Common myeloid progenitor, CD34-positive (primary cell): ENCODE results near the gene FBXL4. TPM values are rescaled to one million over a fixed set of nuclear protein-coding genes. Genes with fewer than 3 reads are reported as not detected.

ENCODE experiments used
- CTCF ChIA-PET: fragments of 350-600 bp; sonication (Branson Sonifier 250); formaldehyde crosslinking; loops from one replicate; lab custom pipeline; 2021; ENCODE audit warnings: antibody characterized with exemption; lab: Charles Lee
- POLR2A ChIA-PET: fragments of 350-600 bp; sonication (Branson Sonifier 250); formaldehyde crosslinking; loops from one replicate; lab custom pipeline; 2021; ENCODE audit warnings: antibody characterized with exemption; lab: Charles Lee
- DNase-seq, 3 donors: peaks; one replicate each; pipeline versions ENCODE4 v3.0.0 to v3.0.0-alpha.2; 2013
- H3K27ac ChIP-seq, 2 experiments: 1 replicate in 1 of 2; 2 replicates in 1 of 2; pipeline ENCODE4 v1.7.0; 2013; ENCODE audit warnings: inconsistent platforms in 2 of 2, low read length in 2 of 2, mild to moderate bottlenecking in 2 of 2, low read depth in 1 of 2, moderate library complexity in 1 of 2; ENCODE audit not compliant: severe bottlenecking in 2 of 2, insufficient read depth in 1 of 2, poor library complexity in 1 of 2
- H3K27me3 ChIP-seq, 5 experiments: replicated peaks in 2 of 5; 1 replicate in 3 of 5; 2 replicates in 2 of 5; pipeline versions ENCODE4 v1.6.1 to v1.7.0; 2013; ENCODE audit warnings: low read length in 4 of 5, mild to moderate bottlenecking in 2 of 5, moderate library complexity in 2 of 5, inconsistent platforms in 1 of 5; ENCODE audit not compliant: insufficient read depth in 5 of 5, control insufficient read depth in 4 of 5
- H3K36me3 ChIP-seq, 4 experiments: 1 replicate in 2 of 4; 2 replicates in 2 of 4; pipeline versions ENCODE4 v1.6.1 to v1.7.0; 2013; ENCODE audit warnings: low read length in 3 of 4, control low read depth in 1 of 4, mild to moderate bottlenecking in 1 of 4; ENCODE audit not compliant: control insufficient read depth in 4 of 4, insufficient read depth in 4 of 4
- H3K4me1 ChIP-seq, 4 experiments: 1 replicate in 3 of 4; 2 replicates in 1 of 4; pipeline versions ENCODE4 v1.6.1 to v1.7.1; 2013; ENCODE audit warnings: low read length in 3 of 4, mild to moderate bottlenecking in 3 of 4, control low read depth in 1 of 4, inconsistent platforms in 1 of 4, moderate library complexity in 1 of 4; ENCODE audit not compliant: control insufficient read depth in 4 of 4, insufficient read depth in 4 of 4; ENCODE audit errors: control extremely low read depth in 1 of 4
- H3K4me3 ChIP-seq, 7 experiments: 1 replicate in 4 of 7; 2 replicates in 3 of 7; pipeline versions ENCODE4 v1.5.1 to v1.7.0; 2013; ENCODE audit warnings: mild to moderate bottlenecking in 7 of 7, low read length in 6 of 7, moderate library complexity in 6 of 7, inconsistent platforms in 2 of 7, low read depth in 2 of 7, control low read depth in 1 of 7; ENCODE audit not compliant: insufficient read depth in 4 of 7, control insufficient read depth in 1 of 7; ENCODE audit errors: extremely low read depth in 1 of 7
- H3K9me3 ChIP-seq, 5 experiments: 1 replicate in 4 of 5; 2 replicates in 1 of 5; pipeline versions ENCODE4 v1.6.1 to v1.7.1; 2013; ENCODE audit warnings: low read length in 4 of 5, mild to moderate bottlenecking in 2 of 5, inconsistent platforms in 1 of 5, low read depth in 1 of 5, moderate library complexity in 1 of 5; ENCODE audit not compliant: control insufficient read depth in 4 of 5, insufficient read depth in 2 of 5; ENCODE audit errors: control extremely low read depth in 1 of 5
- WGBS: methylation state at CpG from one replicate; pipeline ENCODE4 v1.1.5; 2013; ENCODE audit not compliant: insufficient coverage; 5-methylcytosine and 5-hydroxymethylcytosine counted together
- polyA plus RNA-seq: library from polyadenylated mRNA; unstranded; fragments of 120-200 nt; gene quantifications from one replicate; pipeline ENCODE4 v1.2.1, GENCODE V29; 2013

The FBXL4 gene
- polyA plus RNA-seq = 13.3 TPM

GRCh38 chr6:98947411-98948292 is at the start of gene FBXL4:
Gene FBXL4, minus strand, starts transcription at chr6:98947946. Its CDS starts 20,958 bp downstream, at chr6:98926988.
- no peaks in the 10 kb centered on the region for H3K27me3 ChIP-seq
- peak within 1 kb of the TSS; percentile 54 to 85 for H3K27ac ChIP-seq
- peaks cover 0 to 4% (median 0%) of the 10 kb centered on the region in 5 experiments for H3K9me3 ChIP-seq
- H3K4me1 ChIP-seq = peaks cover 12 to 26% (median 18%) of the 10 kb centered on the region in 4 experiments
- no peaks in the 10 kb centered on the region for H3K36me3 ChIP-seq
- CTCF ChIA-PET = no interaction called here
- POLR2A ChIA-PET = interaction anchor here (0.7 kb wide), 1 partner anchor 65 kb away, joined by 3 read pairs; no protein-coding TSS in a partner anchor
- peak within 1 kb of the TSS; percentile 76 to 96 (median 88) for H3K4me3 ChIP-seq
- WGBS = 6% methylated on average over 66 of the region's 93 CpGs
- peak; percentile 65 to 90 (median 84) for DNase-seq

GRCh38 chr6:98995116-98995515 is 47.4 kb upstream of the FBXL4 start:
- Histone ChIP-seq H3K9me3 (no peaks in the 10 kb centered on the region), H3K4me3 (no peak overlapping the region), H3K27ac (no peak overlapping the region), H3K4me1 (peaks cover 0 to 21% (median 0%) of the 10 kb centered on the region in 4 experiments), H3K27me3 (no peaks in the 10 kb centered on the region), H3K36me3 (no peaks in the 10 kb centered on the region)
- no peak for DNase-seq
- WGBS = 100% methylated on average over 1 of the region's 1 CpG
- POLR2A ChIA-PET = no interaction called here
- CTCF ChIA-PET = no interaction called here

- H3K4me3 ChIP-seq = no peak overlapping the region
- POLR2A ChIA-PET = no interaction called here
- no peak overlapping the region for H3K27ac ChIP-seq
- H3K4me1 ChIP-seq = peaks cover 0 to 23% (median 0%) of the 10 kb centered on the region in 4 experiments
- H3K27me3 ChIP-seq = no peaks in the 10 kb centered on the region
- DNase-seq = peak in 1 of 3 donors; percentile 21
- H3K9me3 ChIP-seq = no peaks in the 10 kb centered on the region
- no peaks in the 10 kb centered on the region for H3K36me3 ChIP-seq
- CTCF ChIA-PET = interaction anchor here (1.6 kb wide), 1 partner anchor 11 kb away, joined by 4 read pairs; no protein-coding TSS in a partner anchor
- WGBS = 29% methylated on average over 1 of the region's 1 CpG
These were observed 44.8 kb upstream of the FBXL4 start for GRCh38 chr6:98992535-98992934.

- Histone ChIP-seq H3K4me3 (no peak overlapping the region), H3K27ac (no peak overlapping the region), H3K36me3 (no peaks in the 10 kb centered on the region), H3K4me1 (peaks cover 0 to 2% (median 0%) of the 10 kb centered on the region in 4 experiments), H3K9me3 (no peaks in the 10 kb centered on the region), H3K27me3 (no peaks in the 10 kb centered on the region)
- ChIA-PET CTCF (interaction anchor here (0.6 kb wide), 1 partner anchor 37 kb away, joined by 3 read pairs; no protein-coding TSS in a partner anchor), POLR2A (no interaction called here)
- WGBS = no CpG with 5 or more reads among the region's 1 CpG
- DNase-seq = no peak
These were observed 38.4 kb upstream of the FBXL4 start for GRCh38 chr6:98986071-98986615.

GRCh38 chr6:98985391-98985790 is 37.6 kb upstream of the FBXL4 start:
- POLR2A ChIA-PET = no interaction called here
- no CpG with 5 or more reads among the region's 1 CpG for WGBS
- Histone ChIP-seq H3K27ac (no peak overlapping the region), H3K4me3 (no peak overlapping the region), H3K36me3 (no peaks in the 10 kb centered on the region), H3K27me3 (no peaks in the 10 kb centered on the region), H3K9me3 (no peaks in the 10 kb centered on the region), H3K4me1 (peaks cover 0 to 2% (median 0%) of the 10 kb centered on the region in 4 experiments)
- DNase-seq = no peak
- CTCF ChIA-PET = interaction anchor here (1.3 kb wide), 1 partner anchor 29 kb away, joined by 3 read pairs; no protein-coding TSS in a partner anchor

- DNase-seq = no peak
- Histone ChIP-seq H3K4me1 (peaks cover 0 to 2% (median under 1%) of the 10 kb centered on the region in 4 experiments), H3K36me3 (no peaks in the 10 kb centered on the region), H3K27me3 (no peaks in the 10 kb centered on the region), H3K4me3 (no peak overlapping the region), H3K27ac (no peak overlapping the region), H3K9me3 (no peaks in the 10 kb centered on the region)
- ChIA-PET POLR2A (no interaction called here), CTCF (interaction anchor here (1.3 kb wide), 1 partner anchor 30 kb away, joined by 3 read pairs; no protein-coding TSS in a partner anchor)
- WGBS = no CpG with 5 or more reads among the region's 1 CpG
These were observed 36.4 kb upstream of the FBXL4 start for GRCh38 chr6:98984121-98984520.
